HEK293T (cell line): ENCODE results near the gene DDX51.

ENCODE experiments used
- BHLHE40 ChIP-seq: fragments of 450-650 bp; IDR thresholded peaks from 2 replicates; pipeline ENCODE4 v1.6.1; 2016; ENCODE audit warnings: mild to moderate bottlenecking, moderate library complexity, borderline replicate concordance
- ELF4 ChIP-seq: fragments of 450-650 bp; IDR thresholded peaks from 2 replicates; pipeline ENCODE4 v1.6.1; 2017; ENCODE audit warnings: antibody characterized with exemption
- FOXK2 ChIP-seq: fragments of 450-650 bp; IDR thresholded peaks from 2 replicates; pipeline ENCODE4 v1.6.1; 2016; ENCODE audit warnings: mild to moderate bottlenecking
- FOXM1 ChIP-seq: fragments of 450-650 bp; IDR thresholded peaks from 2 replicates; pipeline ENCODE4 v1.6.1; 2017; ENCODE audit warnings: mild to moderate bottlenecking, borderline replicate concordance
- HDGF ChIP-seq: fragments of 450-650 bp; IDR thresholded peaks from 2 replicates; pipeline ENCODE4 v1.6.1; 2017; ENCODE audit warnings: antibody characterized with exemption, borderline replicate concordance
- SP1 ChIP-seq: fragments of 450-650 bp; IDR thresholded peaks from 2 replicates; pipeline ENCODE4 v1.6.1; 2017
- ZNF384 ChIP-seq: fragments of 450-650 bp; IDR thresholded peaks from 2 replicates; pipeline ENCODE4 v1.6.1; 2016

- TF ChIP-seq BHLHE40 (no peak), HDGF (no peak), ELF4 (no peak), SP1 (no peak), FOXM1 (no peak), ZNF384 (no peak), FOXK2 (no peak)
Observed at GRCh38 chr12:132172619-132173018, 28.5 kb upstream of the DDX51 start.
